Natural killer cell treated with Interleukin-12 subunit alpha and Interleukin-12 subunit beta and Interleukin-15 and Interleukin-18, amount 100 ng/mL, for 72 hours (primary cell): Measurements from ENCODE around the gene NDUFS6. TPM values are rescaled to one million over a fixed set of nuclear protein-coding genes. Genes with fewer than 3 reads are reported as not detected.
A peak's percentile ranks its signal among the peaks of the same experiment; 100 is the strongest.

Experiments
- ATAC-seq, 2 donors: fragments of 150-1000 bp; cut with Tn5 transposase in 1 of 2; sonication (Bioruptor Pico), chemical (Tn5 transposase) in 1 of 2; 2 replicates each; pipeline ENCODE4 v1.10.0; 2021
- DNase-seq: peaks from one replicate; pipeline ENCODE4 v3.0.0; 2022; ENCODE audit warnings: low spot score
- H3K27ac Mint-ChIP-seq, 2 donors: 1 replicate in 1 of 2; 2 replicates in 1 of 2; pipeline ENCODE4 v1.8.0; 2022; ENCODE audit warnings: mixed read lengths in 2 of 2, mild to moderate bottlenecking in 1 of 2, moderate library complexity in 1 of 2
- H3K27me3 Mint-ChIP-seq, 2 donors: 1 replicate in 1 of 2; 2 replicates in 1 of 2; pipeline ENCODE4 v1.8.0; 2022; ENCODE audit warnings: mixed read lengths in 2 of 2
- H3K36me3 Mint-ChIP-seq: one replicate; pipeline ENCODE4 v1.8.0; 2022; ENCODE audit warnings: mixed read lengths
- H3K4me1 Mint-ChIP-seq, 2 donors: 1 replicate in 1 of 2; 2 replicates in 1 of 2; pipeline ENCODE4 v1.8.0; 2022; ENCODE audit warnings: low read depth in 2 of 2, mixed read lengths in 2 of 2, mild to moderate bottlenecking in 1 of 2
- H3K4me3 Mint-ChIP-seq: one replicate; pipeline ENCODE4 v1.8.0; 2022; ENCODE audit warnings: mixed read lengths
- H3K9me3 Mint-ChIP-seq: 2 replicates; pipeline ENCODE4 v1.8.0; 2022; ENCODE audit warnings: mixed read lengths
- total RNA-seq, 2 donors: library from RNA; stranded (reverse); gene quantifications; one replicate each; pipeline ENCODE4 v1.2.3, GENCODE V29; 2022

NDUFS6 gene
- total RNA-seq: 10 to 100 TPM; 25.3 to 35.5 TPM

DNA sequence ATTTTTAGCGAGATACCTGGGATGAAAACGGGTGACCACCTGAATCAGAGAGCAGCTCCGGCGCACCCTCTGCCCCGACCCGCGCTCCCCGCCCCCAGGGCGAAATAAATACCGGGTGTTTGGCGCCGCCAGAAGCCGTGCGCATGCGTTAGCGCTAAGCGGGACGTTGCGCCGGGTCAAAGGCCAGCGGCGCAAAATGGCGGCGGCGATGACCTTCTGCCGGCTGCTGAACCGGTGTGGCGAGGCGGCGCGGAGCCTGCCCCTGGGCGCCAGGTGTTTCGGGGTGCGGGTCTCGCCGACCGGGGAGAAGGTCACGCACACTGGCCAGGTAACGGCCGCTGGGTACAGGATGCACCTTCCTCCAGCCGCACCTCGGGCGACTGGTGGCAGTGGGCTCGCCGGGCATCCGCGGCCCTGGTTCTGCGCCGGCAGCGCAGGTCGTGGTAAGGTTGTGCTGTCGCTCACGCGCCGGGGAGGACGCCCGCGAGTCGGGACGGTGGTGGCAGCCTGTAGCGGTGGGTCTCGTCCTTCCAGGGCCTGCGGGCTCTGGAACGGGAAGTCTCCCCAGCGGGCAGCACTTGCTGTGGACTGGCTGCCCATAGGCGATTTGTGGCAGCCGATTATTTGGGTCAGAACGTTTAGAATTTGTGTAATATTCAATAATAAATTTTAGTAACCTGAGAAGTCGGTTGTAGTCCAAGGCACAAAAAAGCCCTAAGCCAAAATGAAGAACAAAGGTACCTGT, at the start of gene NDUFS6:
Gene NDUFS6 (plus strand): TSS at position 186 of the 745 bp plus-strand sequence. CDS start 11 bp downstream, at position 197.
- Mint-ChIP-seq H3K27me3 (no peaks in the 10 kb centered on the region), H3K27ac (peak within 1 kb of the TSS; percentile 83 to 95), H3K36me3 (peaks cover 22% of the 10 kb centered on the region), H3K4me1 (peaks cover 39 to 52% of the 10 kb centered on the region in 2 donors), H3K9me3 (no peaks in the 10 kb centered on the region), H3K4me3 (peak within 1 kb of the TSS; percentile 99)
- DNase-seq (peak; percentile 89), ATAC-seq (peak; percentile 73 to 80)

DNA sequence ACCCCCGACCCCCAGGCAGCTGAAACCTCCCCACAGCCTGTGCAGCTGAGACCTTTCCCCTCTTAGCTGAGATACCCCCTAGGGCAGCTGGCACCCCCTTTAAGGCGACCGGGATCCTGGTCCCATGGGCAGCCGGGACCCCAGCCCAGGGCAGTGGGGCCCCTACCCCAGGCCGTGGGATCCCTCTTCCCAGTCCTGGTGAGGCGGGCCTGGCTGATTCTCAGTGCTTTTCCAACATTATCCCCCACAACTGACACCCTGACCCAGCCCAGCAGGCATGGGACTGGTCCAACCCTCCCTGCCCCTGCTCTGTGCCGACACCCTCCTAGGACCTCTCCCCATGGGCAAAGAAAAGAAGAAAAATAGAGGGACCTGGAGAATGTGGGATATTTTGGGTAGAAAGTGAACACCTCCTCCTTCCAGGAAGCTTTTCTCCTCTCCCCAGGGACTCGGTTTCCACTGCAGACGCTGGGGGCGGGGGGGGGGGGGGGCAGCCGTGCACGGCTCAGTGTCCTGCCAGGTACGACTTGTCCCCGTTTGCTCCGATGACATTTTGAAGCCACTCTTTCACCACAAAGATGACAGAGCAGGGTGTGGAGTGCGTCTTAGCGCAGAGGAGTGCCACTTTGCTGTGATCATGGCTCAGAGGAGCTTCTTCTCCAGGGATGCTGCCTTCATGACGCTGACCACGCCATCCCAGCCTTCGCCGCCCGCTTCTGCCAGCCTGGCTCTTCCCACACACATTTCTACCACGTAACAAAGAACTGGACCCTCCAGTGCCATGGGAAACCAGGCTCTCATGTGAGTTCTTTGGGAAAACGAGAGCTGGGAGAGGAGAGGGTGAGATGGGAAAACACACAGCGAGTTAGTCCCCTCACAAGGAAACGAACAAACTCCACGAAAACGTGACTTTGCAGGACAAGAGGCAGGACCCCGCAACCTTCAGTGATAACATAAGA, 49.1 kb upstream of the NDUFS6 start:
- peak in 1 of 2 donors; percentile 5 for ATAC-seq
- no peak overlapping the region for H3K4me3 Mint-ChIP-seq
- H3K36me3 Mint-ChIP-seq: no peaks in the 10 kb centered on the region
- no peak overlapping the region for H3K27ac Mint-ChIP-seq
- DNase-seq: no peak
- H3K27me3 Mint-ChIP-seq: no peaks in the 10 kb centered on the region
- no peaks in the 10 kb centered on the region for H3K9me3 Mint-ChIP-seq
- no peaks in the 10 kb centered on the region for H3K4me1 Mint-ChIP-seq

- Mint-ChIP-seq H3K27me3 (no peaks in the 10 kb centered on the region), H3K9me3 (no peaks in the 10 kb centered on the region), H3K4me3 (no peak overlapping the region), H3K36me3 (no peaks in the 10 kb centered on the region), H3K4me1 (no peaks in the 10 kb centered on the region), H3K27ac (no peak overlapping the region)
- no peak for ATAC-seq
- DNase-seq: no peak
These were observed 48.3 kb upstream of the NDUFS6 start for GRCh38 chr5:1752881-1753280.

GRCh38 chr5:1753490-1753889, 47.7 kb upstream of the NDUFS6 start:
- Mint-ChIP-seq H3K27ac (no peak overlapping the region), H3K36me3 (no peaks in the 10 kb centered on the region), H3K9me3 (no peaks in the 10 kb centered on the region), H3K4me1 (no peaks in the 10 kb centered on the region), H3K4me3 (no peak overlapping the region), H3K27me3 (no peaks in the 10 kb centered on the region)
- no peak for ATAC-seq
- DNase-seq: no peak

- no peaks in the 10 kb centered on the region for H3K4me1 Mint-ChIP-seq
- H3K36me3 Mint-ChIP-seq: no peaks in the 10 kb centered on the region
- H3K27ac Mint-ChIP-seq: no peak overlapping the region
- ATAC-seq (no peak), DNase-seq (no peak)
- H3K27me3 Mint-ChIP-seq: no peaks in the 10 kb centered on the region
- no peak overlapping the region for H3K4me3 Mint-ChIP-seq
- H3K9me3 Mint-ChIP-seq: no peaks in the 10 kb centered on the region
These were observed 46.5 kb upstream of the NDUFS6 start for GRCh38 chr5:1754531-1755220.

DNA sequence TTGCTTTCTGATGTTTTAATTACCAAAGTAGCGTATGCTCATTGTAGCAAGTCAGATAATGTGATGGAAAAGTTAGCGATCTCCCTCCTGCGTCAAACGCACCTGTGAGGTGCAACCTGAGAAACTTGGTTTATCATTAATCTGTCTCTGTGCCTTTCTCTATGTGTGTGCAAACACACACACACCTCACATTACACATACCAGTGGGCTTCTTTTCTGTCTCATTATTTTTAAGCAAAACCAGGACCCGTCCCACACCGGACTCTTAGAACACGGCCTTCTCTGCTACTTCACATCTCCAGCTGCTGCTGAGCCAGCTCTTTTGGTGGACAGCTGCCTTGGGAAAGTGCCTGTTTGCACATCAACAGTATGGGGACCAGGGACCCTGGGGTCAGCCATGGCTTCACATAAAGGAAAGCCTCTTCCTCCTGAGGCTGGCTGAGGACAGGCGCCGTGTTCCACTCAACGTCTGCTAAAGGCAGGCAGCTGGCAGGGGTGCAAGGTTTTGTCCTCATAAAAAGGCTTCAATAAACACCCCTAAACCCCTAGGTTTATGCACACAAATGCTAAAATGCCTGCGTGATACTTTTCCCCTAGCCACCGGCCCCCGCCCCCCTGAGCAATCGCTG, 45.8 kb upstream of the NDUFS6 start:
- ATAC-seq: no peak
- Mint-ChIP-seq H3K4me1 (no peaks in the 10 kb centered on the region), H3K27ac (no peak overlapping the region), H3K36me3 (no peaks in the 10 kb centered on the region), H3K27me3 (no peaks in the 10 kb centered on the region), H3K9me3 (no peaks in the 10 kb centered on the region), H3K4me3 (no peak overlapping the region)
- DNase-seq: no peak

DNA sequence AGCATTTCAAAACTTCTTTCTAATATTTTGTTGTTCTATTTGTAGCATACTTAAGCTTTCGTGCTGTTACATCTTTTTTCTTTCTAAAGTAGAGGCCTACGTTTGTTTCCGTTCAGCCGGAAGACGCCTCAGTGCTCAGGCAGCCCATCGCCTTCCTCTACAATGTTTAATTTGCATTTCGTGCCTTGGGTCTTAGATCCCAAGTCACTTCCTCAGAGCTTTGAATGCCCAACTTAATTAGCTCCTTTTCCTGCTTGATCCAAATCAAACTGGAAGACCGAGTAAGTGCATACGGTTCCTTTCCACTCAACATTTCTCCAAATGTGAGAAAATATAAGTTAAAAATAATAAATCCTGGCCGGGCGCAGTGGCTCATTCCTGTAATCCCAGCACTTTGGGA, 44.7 kb upstream of the NDUFS6 start:
- ATAC-seq (no peak), DNase-seq (no peak)
- H3K9me3 Mint-ChIP-seq: no peaks in the 10 kb centered on the region
- no peak overlapping the region for H3K27ac Mint-ChIP-seq
- H3K4me1 Mint-ChIP-seq: no peaks in the 10 kb centered on the region
- H3K27me3 Mint-ChIP-seq: no peaks in the 10 kb centered on the region
- no peak overlapping the region for H3K4me3 Mint-ChIP-seq
- H3K36me3 Mint-ChIP-seq: no peaks in the 10 kb centered on the region

DNA sequence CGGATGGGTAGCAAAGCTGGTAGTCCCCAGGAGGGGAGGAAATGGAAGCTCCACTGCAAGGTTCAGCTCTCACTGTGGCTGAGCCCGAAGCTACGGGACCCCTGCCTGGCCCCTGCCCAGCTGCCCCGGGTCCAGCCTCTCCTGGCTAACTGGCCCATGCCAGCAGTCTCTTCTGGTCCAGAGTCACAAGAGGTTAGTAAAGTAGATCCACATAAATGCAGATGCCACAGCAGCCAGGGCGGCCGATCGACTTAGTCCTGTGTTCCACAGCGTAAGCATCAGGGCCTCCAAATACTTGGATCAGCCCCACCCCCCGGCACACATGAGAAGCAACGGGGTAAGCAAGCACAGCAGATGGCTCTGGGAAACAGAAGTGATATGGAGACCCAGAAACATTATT, 43.7 kb upstream of the NDUFS6 start:
- H3K4me3 Mint-ChIP-seq: no peak overlapping the region
- H3K27me3 Mint-ChIP-seq: no peaks in the 10 kb centered on the region
- no peak for DNase-seq
- no peaks in the 10 kb centered on the region for H3K36me3 Mint-ChIP-seq
- no peaks in the 10 kb centered on the region for H3K4me1 Mint-ChIP-seq
- no peaks in the 10 kb centered on the region for H3K9me3 Mint-ChIP-seq
- no peak for ATAC-seq
- no peak overlapping the region for H3K27ac Mint-ChIP-seq

DNA sequence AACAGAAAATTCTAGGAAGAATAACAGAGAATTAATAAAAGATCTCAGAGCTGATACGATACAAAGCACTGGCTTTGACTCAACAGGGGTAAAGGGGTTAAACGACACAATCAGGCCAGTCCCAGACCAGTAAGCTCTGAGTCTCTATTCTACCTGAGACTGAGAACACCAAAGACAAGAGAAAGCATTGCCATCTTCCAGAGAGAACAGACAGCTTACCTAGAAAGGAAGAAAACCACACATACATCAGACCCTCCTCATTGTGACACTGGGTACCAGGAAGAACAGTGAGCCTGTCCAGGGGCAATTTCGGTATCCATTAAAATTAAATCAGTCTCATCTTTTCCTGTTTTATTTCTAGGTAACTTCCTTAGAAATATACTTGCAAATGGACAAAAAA, 42.6 kb upstream of the NDUFS6 start:
- H3K4me3 Mint-ChIP-seq: no peak overlapping the region
- no peak for ATAC-seq
- no peaks in the 10 kb centered on the region for H3K4me1 Mint-ChIP-seq
- no peak for DNase-seq
- no peaks in the 10 kb centered on the region for H3K9me3 Mint-ChIP-seq
- H3K36me3 Mint-ChIP-seq: no peaks in the 10 kb centered on the region
- no peak overlapping the region for H3K27ac Mint-ChIP-seq
- H3K27me3 Mint-ChIP-seq: peaks cover 0 to under 1% of the 10 kb centered on the region in 2 donors

DNA sequence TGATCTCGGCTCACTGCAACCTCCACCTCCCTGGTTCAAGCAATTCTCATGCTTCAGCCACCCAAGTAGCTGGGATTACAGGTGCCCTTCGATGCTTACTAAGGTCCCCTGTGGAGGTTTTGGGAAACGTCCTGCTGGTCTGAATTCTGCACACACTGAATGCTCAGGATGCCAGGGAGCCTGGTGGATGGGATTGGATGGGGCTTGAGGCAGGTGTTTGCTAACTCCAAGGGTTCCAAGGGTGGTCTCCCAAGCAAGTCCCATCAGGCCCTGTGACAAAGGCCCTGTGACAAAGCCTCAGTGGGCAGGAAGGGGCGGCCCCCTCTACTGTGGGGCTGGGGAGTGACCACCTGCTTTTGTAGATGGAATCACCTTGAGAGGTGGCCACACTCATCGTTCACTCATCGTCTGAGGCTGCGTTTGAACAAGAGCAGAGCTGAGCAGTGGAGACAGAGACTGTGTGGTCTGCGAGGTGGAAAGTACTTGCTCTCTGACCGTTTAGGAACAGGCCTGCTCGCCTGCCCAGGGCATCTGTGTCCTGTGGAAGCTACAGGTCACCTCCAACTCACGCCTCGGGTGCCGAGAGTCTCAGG, 41.7 kb upstream of the NDUFS6 start:
- Mint-ChIP-seq H3K4me3 (no peak overlapping the region), H3K27me3 (peaks cover 0 to 5% of the 10 kb centered on the region in 2 donors), H3K4me1 (no peaks in the 10 kb centered on the region), H3K9me3 (no peaks in the 10 kb centered on the region), H3K36me3 (no peaks in the 10 kb centered on the region), H3K27ac (no peak overlapping the region)
- ATAC-seq (no peak), DNase-seq (no peak)

- Mint-ChIP-seq H3K36me3 (no peaks in the 10 kb centered on the region), H3K9me3 (no peaks in the 10 kb centered on the region), H3K4me3 (no peak overlapping the region), H3K4me1 (no peaks in the 10 kb centered on the region), H3K27me3 (peaks cover 0 to 8% of the 10 kb centered on the region in 2 donors), H3K27ac (no peak overlapping the region)
- DNase-seq: no peak
- ATAC-seq: no peak
These were observed 41.0 kb upstream of the NDUFS6 start for GRCh38 chr5:1760231-1760630.

DNA sequence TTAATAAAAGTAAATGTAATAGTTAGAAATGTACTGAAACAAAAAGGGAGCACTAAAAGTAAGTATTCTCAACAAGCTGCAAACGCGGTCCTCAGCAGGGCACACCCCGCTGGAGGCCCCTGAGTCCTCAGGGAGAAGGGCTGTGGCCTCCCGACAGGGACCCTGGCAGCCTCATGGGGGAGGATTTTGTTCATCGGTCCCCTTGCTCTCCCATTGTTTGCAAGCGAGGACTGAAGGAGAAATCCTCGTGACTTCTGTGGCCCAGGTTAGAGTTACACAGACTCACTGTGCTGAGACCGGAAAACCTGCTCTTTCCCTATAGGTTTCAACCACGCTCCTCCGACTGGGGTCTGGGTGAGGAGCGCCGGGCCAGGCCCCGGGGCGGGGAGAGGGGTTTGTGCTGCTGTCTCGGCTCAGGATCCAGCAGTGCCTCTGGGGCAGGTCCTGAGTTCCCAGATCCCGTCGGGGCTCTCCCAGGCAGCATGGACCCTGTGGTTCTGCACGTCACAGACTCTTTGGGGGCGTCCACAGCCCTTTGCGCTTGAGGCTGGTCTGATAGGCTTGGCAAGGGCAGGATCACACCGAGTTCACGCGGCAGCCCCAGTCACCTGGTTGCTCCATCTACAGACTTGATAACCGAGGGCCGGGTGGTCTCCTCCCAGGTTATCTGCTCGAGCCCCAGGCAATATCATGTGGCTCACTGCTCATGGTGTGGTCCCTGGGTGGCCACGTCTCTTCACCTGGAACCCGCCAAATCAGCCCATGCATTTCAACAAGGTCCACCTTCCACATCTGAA, 40.4 kb upstream of the NDUFS6 start:
- ATAC-seq (no peak), DNase-seq (no peak)
- Mint-ChIP-seq H3K9me3 (no peaks in the 10 kb centered on the region), H3K4me1 (no peaks in the 10 kb centered on the region), H3K4me3 (no peak overlapping the region), H3K27me3 (peaks cover 0 to 8% of the 10 kb centered on the region in 2 donors), H3K36me3 (no peaks in the 10 kb centered on the region), H3K27ac (no peak overlapping the region)

DNA sequence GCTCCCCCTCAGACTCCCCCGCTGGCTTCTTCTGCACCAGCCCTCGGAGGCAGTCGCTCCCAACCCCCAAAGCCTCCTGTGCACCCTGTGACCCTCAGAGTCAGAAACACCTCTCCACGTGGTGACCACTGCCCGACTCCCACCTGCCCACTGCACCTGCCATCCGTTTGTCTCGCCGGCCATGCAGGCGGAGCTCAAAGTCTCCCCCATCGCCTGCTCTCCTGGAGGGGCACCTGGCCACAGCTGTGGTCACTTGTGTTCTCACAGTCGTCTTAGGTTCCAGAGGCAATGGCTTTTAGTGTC, 39.8 kb upstream of the NDUFS6 start:
- Mint-ChIP-seq H3K4me1 (no peaks in the 10 kb centered on the region), H3K27me3 (peaks cover 0 to 8% of the 10 kb centered on the region in 2 donors), H3K36me3 (no peaks in the 10 kb centered on the region), H3K4me3 (no peak overlapping the region), H3K27ac (no peak overlapping the region), H3K9me3 (no peaks in the 10 kb centered on the region)
- DNase-seq (no peak), ATAC-seq (no peak)
